CD14-positive monocyte (primary cell): Measurements from ENCODE around the gene ASTN2. TPM values are rescaled to one million over a fixed set of nuclear protein-coding genes. Genes with fewer than 3 reads are reported as not detected.

Experiments
- DNase-seq, 3 donors: peaks; one replicate each; pipeline ENCODE4 v3.0.0-alpha.2; 2011 to 2022
- H2AFZ ChIP-seq: 2 replicates; pipeline ENCODE4 v1.6.0; 2012; ENCODE audit warnings: mild to moderate bottlenecking, low read depth, low read length, inconsistent platforms; ENCODE audit not compliant: insufficient read depth, poor library complexity, severe bottlenecking
- H3K27ac ChIP-seq, 2 donors: 1 replicate in 1 of 2; 2 replicates in 1 of 2; pipeline ENCODE4 v1.5.1; 2012 to 2013; ENCODE audit warnings: low read length in 2 of 2, control low read depth in 1 of 2, inconsistent platforms in 1 of 2, low read depth in 1 of 2, mild to moderate bottlenecking in 1 of 2
- H3K27me3 ChIP-seq, 2 donors: one replicate each; pipeline versions ENCODE4 v1.6.0 to v1.6.1; 2011 to 2013; ENCODE audit warnings: low read length in 2 of 2; ENCODE audit not compliant: control insufficient read depth in 2 of 2, insufficient read depth in 2 of 2
- H3K36me3 ChIP-seq, 2 donors: replicated peaks in 1 of 2; 1 replicate in 1 of 2; 2 replicates in 1 of 2; pipeline versions ENCODE4 v1.5.1 to v1.6.1; 2012 to 2013; ENCODE audit warnings: low read length in 2 of 2, control low read depth in 1 of 2, inconsistent platforms in 1 of 2, mild to moderate bottlenecking in 1 of 2; ENCODE audit not compliant: insufficient read depth in 2 of 2, control insufficient read depth in 1 of 2
- H3K4me1 ChIP-seq, 2 donors: 1 replicate in 1 of 2; 2 replicates in 1 of 2; pipeline versions ENCODE4 v1.5.1 to v1.6.1; 2012 to 2013; ENCODE audit warnings: low read length in 2 of 2, control low read depth in 1 of 2, inconsistent platforms in 1 of 2, mild to moderate bottlenecking in 1 of 2, moderate library complexity in 1 of 2; ENCODE audit not compliant: insufficient read depth in 2 of 2, control insufficient read depth in 1 of 2
- H3K4me2 ChIP-seq: replicated peaks from 2 replicates; pipeline ENCODE3; 2012; ENCODE audit warnings: low read length, moderate library complexity, mild to moderate bottlenecking; ENCODE audit not compliant: poor library complexity, severe bottlenecking; ENCODE audit errors: extremely low read depth
- H3K4me3 ChIP-seq, 3 experiments: fragments of 200-600 bp in 1 of 3; sonication (generic) in 1 of 3; replicated peaks in 1 of 3; 1 replicate in 2 of 3; 2 replicates in 1 of 3; pipeline ENCODE4 v1.5.1; 2011 to 2013; ENCODE audit warnings: low read length in 3 of 3, mild to moderate bottlenecking in 3 of 3, control low read depth in 2 of 3, low read depth in 2 of 3, inconsistent platforms in 1 of 3, moderate library complexity in 1 of 3
- H3K79me2 ChIP-seq: 2 replicates; pipeline ENCODE4 v1.6.0; 2012; ENCODE audit warnings: mild to moderate bottlenecking, control low read depth, inconsistent platforms, low read length, moderate library complexity; ENCODE audit not compliant: insufficient read depth
- H3K9ac ChIP-seq: 2 replicates; pipeline ENCODE4 v1.6.0; 2017; ENCODE audit warnings: low read length, mild to moderate bottlenecking; ENCODE audit not compliant: insufficient read depth, poor library complexity, severe bottlenecking
- H3K9me3 ChIP-seq, 2 donors: replicated peaks in 1 of 2; 1 replicate in 1 of 2; 2 replicates in 1 of 2; pipeline versions ENCODE4 v1.5.1 to v1.6.1; 2012 to 2013; ENCODE audit warnings: low read length in 2 of 2, control low read depth in 1 of 2; ENCODE audit not compliant: control insufficient read depth in 1 of 2, insufficient read depth in 1 of 2
- H4K20me1 ChIP-seq: 2 replicates; pipeline ENCODE4 v1.6.0; 2012; ENCODE audit warnings: mild to moderate bottlenecking, low read length, control low read depth, moderate library complexity; ENCODE audit not compliant: insufficient read depth
- H3K27ac Mint-ChIP-seq, 7 donors: one replicate each; pipeline ENCODE4 v1.8.0; 2020; ENCODE audit warnings: mild to moderate bottlenecking in 7 of 7, mixed read lengths in 7 of 7, moderate library complexity in 6 of 7, inconsistent platforms in 2 of 7
- H3K27me3 Mint-ChIP-seq, 3 donors: one replicate each; pipeline ENCODE4 v1.8.0; 2021 to 2022; ENCODE audit warnings: low read depth in 3 of 3, mild to moderate bottlenecking in 3 of 3, mixed read lengths in 3 of 3, moderate library complexity in 3 of 3, inconsistent platforms in 1 of 3
- H3K36me3 Mint-ChIP-seq, 2 donors: one replicate each; pipeline ENCODE4 v1.8.0; 2020; ENCODE audit warnings: mixed read lengths in 2 of 2, inconsistent platforms in 1 of 2, mild to moderate bottlenecking in 1 of 2
- H3K4me1 Mint-ChIP-seq: one replicate; pipeline ENCODE4 v1.8.0; 2020; ENCODE audit warnings: mild to moderate bottlenecking, mixed read lengths
- H3K4me3 Mint-ChIP-seq, 2 donors: one replicate each; pipeline ENCODE4 v1.8.0; 2020; ENCODE audit warnings: mild to moderate bottlenecking in 2 of 2, mixed read lengths in 2 of 2, moderate library complexity in 1 of 2
- H3K9me3 Mint-ChIP-seq, 7 donors: one replicate each; pipeline ENCODE4 v1.8.0; 2020 to 2022; ENCODE audit warnings: mixed read lengths in 7 of 7, mild to moderate bottlenecking in 6 of 7, moderate library complexity in 6 of 7, inconsistent platforms in 2 of 7
- WGBS: methylation state at CpG from one replicate; pipeline ENCODE4 v1.1.5; 2013; ENCODE audit warnings: missing lambda C conversion rate; ENCODE audit not compliant: insufficient coverage; 5-methylcytosine and 5-hydroxymethylcytosine counted together
- intact Hi-C, 2 donors: fragments of 100-400 bp; cut with micrococcal nuclease; formaldehyde crosslinking; loops; one replicate each; pipeline versions ENCODE4 v1.15.0 to v1.15.1; 2023
- polyA plus RNA-seq, 3 donors: library from polyadenylated mRNA; depleted of rRNA in 1 of 3; unstranded in 2 of 3; stranded (reverse) in 1 of 3; fragments of 300-500 nt in 2 of 3; fragments of >200 nt in 1 of 3; fragmentation: Illumina TruSeq in 2 of 3; gene quantifications; 1 replicate in 2 of 3; 2 replicates in 1 of 3; pipeline ENCODE4 v1.2.3, GENCODE V29; 2012 to 2021
- TF ChIP-seq, protein P1 (sequence below): fragments of 200-600 bp; IDR thresholded peaks from one replicate; pipeline ENCODE4 v1.8.0; 2022; ENCODE audit warnings: antibody characterized with exemption, mild to moderate bottlenecking

Gene ASTN2
- polyA plus RNA-seq, 3 donors: not detected

- intact Hi-C loops: loop anchor here in 1 of 2 donors (5.0 kb wide), 1 partner anchor 669 kb away; no protein-coding TSS in a partner anchor
- Histone ChIP-seq H3K9ac (no peak overlapping the region), H3K36me3 (no peaks in the 10 kb centered on the region), H3K4me2 (no peak overlapping the region), H2AFZ (no peak overlapping the region), H3K4me3 (no peak overlapping the region), H3K4me1 (no peaks in the 10 kb centered on the region), H3K27ac (no peak overlapping the region), H4K20me1 (no peaks in the 10 kb centered on the region), H3K79me2 (no peaks in the 10 kb centered on the region), H3K9me3 (no peaks in the 10 kb centered on the region), H3K27me3 (peaks cover 0 to 7% of the 10 kb centered on the region in 2 donors)
- Mint-ChIP-seq H3K4me3 (no peak overlapping the region), H3K27ac (no peak overlapping the region), H3K4me1 (no peaks in the 10 kb centered on the region), H3K27me3 (peaks cover 18 to 36% (median 24%) of the 10 kb centered on the region in 3 donors), H3K9me3 (peaks cover 0 to 4% (median 0%) of the 10 kb centered on the region in 7 donors), H3K36me3 (no peaks in the 10 kb centered on the region)
- no peak for DNase-seq
- TF ChIP-seq, protein P1, sequence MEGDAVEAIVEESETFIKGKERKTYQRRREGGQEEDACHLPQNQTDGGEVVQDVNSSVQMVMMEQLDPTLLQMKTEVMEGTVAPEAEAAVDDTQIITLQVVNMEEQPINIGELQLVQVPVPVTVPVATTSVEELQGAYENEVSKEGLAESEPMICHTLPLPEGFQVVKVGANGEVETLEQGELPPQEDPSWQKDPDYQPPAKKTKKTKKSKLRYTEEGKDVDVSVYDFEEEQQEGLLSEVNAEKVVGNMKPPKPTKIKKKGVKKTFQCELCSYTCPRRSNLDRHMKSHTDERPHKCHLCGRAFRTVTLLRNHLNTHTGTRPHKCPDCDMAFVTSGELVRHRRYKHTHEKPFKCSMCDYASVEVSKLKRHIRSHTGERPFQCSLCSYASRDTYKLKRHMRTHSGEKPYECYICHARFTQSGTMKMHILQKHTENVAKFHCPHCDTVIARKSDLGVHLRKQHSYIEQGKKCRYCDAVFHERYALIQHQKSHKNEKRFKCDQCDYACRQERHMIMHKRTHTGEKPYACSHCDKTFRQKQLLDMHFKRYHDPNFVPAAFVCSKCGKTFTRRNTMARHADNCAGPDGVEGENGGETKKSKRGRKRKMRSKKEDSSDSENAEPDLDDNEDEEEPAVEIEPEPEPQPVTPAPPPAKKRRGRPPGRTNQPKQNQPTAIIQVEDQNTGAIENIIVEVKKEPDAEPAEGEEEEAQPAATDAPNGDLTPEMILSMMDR: no peak
- WGBS: 77% methylated on average over 7 of the region's 7 CpGs
Observed at GRCh38 chr9:117405950-117406705, 8.7 kb downstream of the ASTN2 start.

GRCh38 chr9:117403848-117404247, 11.0 kb downstream of the ASTN2 start:
- Histone ChIP-seq H3K79me2 (no peaks in the 10 kb centered on the region), H3K4me3 (no peak overlapping the region), H4K20me1 (no peaks in the 10 kb centered on the region), H3K9ac (no peak overlapping the region), H3K4me1 (no peaks in the 10 kb centered on the region), H3K27me3 (no peaks in the 10 kb centered on the region), H3K36me3 (no peaks in the 10 kb centered on the region), H3K4me2 (no peak overlapping the region), H3K27ac (no peak overlapping the region), H3K9me3 (no peaks in the 10 kb centered on the region), H2AFZ (no peak overlapping the region)
- Mint-ChIP-seq H3K4me1 (no peaks in the 10 kb centered on the region), H3K9me3 (peaks cover 0 to 4% (median 0%) of the 10 kb centered on the region in 7 donors), H3K27me3 (peaks cover 12 to 20% (median 14%) of the 10 kb centered on the region in 3 donors), H3K27ac (no peak overlapping the region), H3K36me3 (no peaks in the 10 kb centered on the region), H3K4me3 (no peak overlapping the region)
- intact Hi-C loops: no loop called here
- DNase-seq: no peak
- TF ChIP-seq, protein P1: no peak
- no CpG with 5 or more reads among the region's 2 CpGs for WGBS
